Spleen (tissue), 7 donors: ENCODE results near the gene FRMPD3.

ENCODE experiments used
- CTCF ChIP-seq, 11 experiments: fragments of 200-600 bp in 7 of 11; fragments of 450-650 bp in 4 of 11; sonication (generic) in 4 of 11; IDR thresholded peaks in 8 of 11; conservative IDR thresholded peaks in 3 of 11; 1 replicate in 7 of 11; 2 replicates in 4 of 11; pipeline versions ENCODE4 v1.4.0 to v1.8.0; 2016 to 2021; ENCODE audit warnings: antibody characterized with exemption in 11 of 11, inconsistent platforms in 4 of 11, mild to moderate bottlenecking in 1 of 11
- POLR2A ChIP-seq, 3 donors: fragments of 450-650 bp; IDR thresholded peaks; one replicate each; pipeline ENCODE4 v1.5.1; 2017; ENCODE audit warnings: antibody characterized with exemption in 3 of 3, mild to moderate bottlenecking in 1 of 3
- donor health status: DM: no; HTN: no; CAD: no; lungs with moderate emphysema.
- donor health status: DM: no; HTN: no; CAD: no.
- donor health status: DM: no; HTN: no; CAD: no.

- TF ChIP-seq CTCF (IDR thresholded peaks at IDR 0.05 in 8 of 11, conservative IDR thresholded peaks at IDR 0.05 in 3 of 11) (no peak), POLR2A (IDR thresholded peaks at IDR 0.05) (no peak)
These were observed 28.0 kb downstream of the FRMPD3 start for GRCh38 chrX:107477406-107477805.
